Measurements from ENCODE around the gene HYAL3. TPM values are rescaled to one million over a fixed set of nuclear protein-coding genes. Genes with fewer than 3 reads are reported as not detected.

HYAL3 gene
- total and polyA plus RNA-seq, 2 of the 13 experiments (the other 11 are each of a cell fraction or from before 2014, with no cell fraction given), result 5.5 to 10.4 TPM

DNA sequence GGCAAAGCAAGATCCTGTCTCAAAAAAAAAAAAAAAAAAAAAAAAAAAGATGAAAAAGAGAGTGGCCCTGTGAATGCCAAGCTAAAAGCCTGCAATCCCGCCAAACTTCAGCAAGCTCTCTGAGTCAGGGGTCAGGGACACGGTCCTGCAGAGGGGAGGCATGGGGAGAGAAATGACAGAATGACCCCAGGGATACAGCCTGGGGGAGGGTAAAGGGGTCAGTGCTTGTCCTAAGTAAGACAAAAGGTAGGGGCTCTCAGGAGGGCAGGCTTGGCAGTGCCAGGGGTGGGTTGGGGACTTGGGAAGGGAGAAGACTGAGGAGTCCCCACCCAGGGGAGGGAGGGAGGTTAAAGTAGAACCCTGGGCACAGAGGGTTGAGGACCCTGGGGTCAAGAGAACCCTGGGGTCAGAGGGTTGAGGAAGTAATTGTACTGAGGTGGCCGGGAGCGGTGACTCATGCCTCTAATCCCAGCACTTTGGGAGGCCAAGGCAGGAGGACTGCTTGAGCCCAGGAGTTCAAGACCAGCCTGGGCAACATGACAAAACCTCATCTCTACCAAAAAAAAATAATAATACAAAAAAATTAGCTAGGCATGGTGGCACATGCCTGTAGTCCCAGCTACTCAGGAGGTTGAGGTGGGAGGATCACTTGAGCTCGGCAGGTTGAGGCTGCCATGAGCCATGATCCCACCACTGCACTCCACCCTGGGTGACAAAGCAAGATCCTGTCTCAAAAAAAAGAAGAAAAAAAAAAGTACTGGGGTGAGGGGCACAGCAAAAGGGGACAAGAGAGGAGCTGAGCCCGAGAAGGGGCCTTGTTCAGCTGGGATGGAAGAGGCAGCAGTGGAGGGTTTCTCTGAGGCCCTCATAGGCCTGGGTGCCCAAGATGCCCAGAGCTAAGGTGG lies 35.5 kb downstream of the HYAL3 start (continued):
- TF ChIP-seq CREM (IDR thresholded peaks at IDR 0.05) (no peak), CREM (CRISPR knock-in tag; IDR thresholded peaks at IDR 0.05) (no peak), ZSCAN25 (CRISPR knock-in tag; IDR thresholded peaks at IDR 0.05) (peak; percentile 43; the same call in 1 of the 2 replicates), ZNF432 (CRISPR knock-in tag; IDR thresholded peaks at IDR 0.05; ENCODE audit: borderline replicate concordance) (no peak), NKX3-1 (CRISPR knock-in tag; IDR thresholded peaks at IDR 0.05) (no peak), IRF9 (CRISPR knock-in tag; IDR thresholded peaks at IDR 0.05; ENCODE audit: borderline replicate concordance) (no peak), MTF1 (CRISPR knock-in tag; IDR thresholded peaks at IDR 0.05) (no peak), ELF3 (CRISPR knock-in tag; IDR thresholded peaks at IDR 0.05) (peak; percentile 31; the same call in 1 of the 2 replicates), FOSL2 (CRISPR knock-in tag; IDR thresholded peaks at IDR 0.05) (peak; percentile 83), CAMTA2 (CRISPR knock-in tag; IDR thresholded peaks at IDR 0.05; ENCODE audit: borderline replicate concordance) (no peak), ZNF770 (CRISPR knock-in tag; IDR thresholded peaks at IDR 0.05) (peak; percentile 97), ZIK1 (CRISPR knock-in tag; IDR thresholded peaks at IDR 0.05; ENCODE audit: borderline replicate concordance, low read depth) (no peak), EP300 (IDR thresholded peaks at IDR 0.05; ENCODE audit: low read depth in 2 of 2, low read length in 2 of 2) (peak in 1 of 2 experiments; percentile 52; a peak in 1 of 4 replicates), EP300 (CRISPR knock-in tag; IDR thresholded peaks at IDR 0.05; ENCODE audit: borderline replicate concordance) (no peak), LCORL (IDR thresholded peaks at IDR 0.05) (no peak), LCORL (CRISPR knock-in tag; IDR thresholded peaks at IDR 0.05) (0 out of 2 replicates have a peak, but pooled peaks have one; percentile 53), ZNF781 (CRISPR knock-in tag; IDR thresholded peaks at IDR 0.05; ENCODE audit: borderline replicate concordance, not compliant biosample characterization) (no peak), ZNF496 (CRISPR knock-in tag; IDR thresholded peaks at IDR 0.05; ENCODE audit: insufficient replicate concordance) (no peak), MYPOP (CRISPR knock-in tag; IDR thresholded peaks at IDR 0.05) (0 out of 2 replicates have a peak, but pooled peaks have one; percentile 28), ZNF547 (CRISPR knock-in tag; IDR thresholded peaks at IDR 0.05) (no peak), SOX13 (IDR thresholded peaks at IDR 0.05) (no peak), SOX13 (CRISPR knock-in tag; conservative IDR thresholded peaks at IDR 0.05 in 1 of 2, IDR thresholded peaks at IDR 0.05 in 1 of 2) (0 out of 4 replicates have a peak, but pooled peaks of 1 of the 2 experiments have one; percentile 19)
- TF ChIP-seq, protein P1, sequence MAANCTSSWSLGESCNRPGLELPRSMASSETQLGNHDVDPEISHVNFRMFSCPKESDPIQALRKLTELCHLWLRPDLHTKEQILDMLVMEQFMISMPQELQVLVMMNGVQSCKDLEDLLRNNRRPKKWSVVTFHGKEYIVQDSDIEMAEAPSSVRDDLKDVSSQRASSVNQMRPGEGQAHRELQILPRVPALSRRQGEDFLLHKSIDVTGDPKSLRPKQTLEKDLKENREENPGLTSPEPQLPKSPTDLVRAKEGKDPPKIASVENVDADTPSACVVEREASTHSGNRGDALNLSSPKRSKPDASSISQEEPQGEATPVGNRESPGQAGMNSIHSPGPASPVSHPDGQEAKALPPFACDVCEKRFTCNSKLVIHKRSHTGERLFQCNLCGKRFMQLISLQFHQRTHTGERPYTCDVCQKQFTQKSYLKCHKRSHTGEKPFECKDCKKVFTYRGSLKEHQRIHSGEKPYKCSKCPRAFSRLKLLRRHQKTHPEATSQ (CRISPR knock-in tag; IDR thresholded peaks at IDR 0.05; ENCODE audit: borderline replicate concordance), result no peak
